ENCODE results near the gene STK38L.

STK38L gene

DNA sequence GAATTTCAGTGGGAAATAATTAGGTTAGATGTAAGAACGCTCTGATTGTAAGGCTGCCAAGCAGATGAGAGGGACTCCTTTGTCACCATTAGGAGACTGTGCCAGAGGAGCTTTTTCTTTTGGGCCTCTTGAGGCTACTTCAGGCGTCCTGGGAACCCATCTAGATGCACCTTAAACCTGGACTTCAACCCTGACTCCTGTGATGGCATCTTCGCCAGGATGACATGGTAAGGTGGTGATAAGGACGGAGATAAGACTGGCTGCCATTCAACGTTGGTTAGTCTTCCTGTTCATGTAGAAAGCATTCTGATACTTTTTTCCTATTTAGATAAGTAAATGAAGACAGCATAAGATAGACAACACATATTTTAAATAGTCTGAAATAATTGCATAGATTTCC, 36.3 kb downstream of the STK38L start:
- no peak for DNase-seq

DNA sequence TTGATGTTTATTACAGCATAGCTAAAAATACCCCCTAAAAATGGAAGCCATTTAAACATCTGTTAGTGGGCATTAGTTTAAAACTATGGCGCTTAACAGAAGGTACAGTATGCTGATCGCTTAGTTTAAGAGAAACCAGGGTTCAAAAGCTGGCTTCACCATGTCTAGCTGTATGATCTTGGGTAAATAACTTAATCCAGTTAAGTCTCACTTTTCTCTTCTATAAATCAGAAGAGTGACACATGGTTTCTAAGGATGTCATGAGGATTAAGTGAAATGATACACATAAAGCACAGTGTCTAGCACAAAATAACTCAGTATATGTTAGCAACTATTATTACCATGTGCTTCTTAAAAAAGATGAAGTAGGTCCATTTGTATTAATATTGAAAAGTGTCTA, 38.7 kb downstream of the STK38L start:
- DNase-seq: no peak

DNA sequence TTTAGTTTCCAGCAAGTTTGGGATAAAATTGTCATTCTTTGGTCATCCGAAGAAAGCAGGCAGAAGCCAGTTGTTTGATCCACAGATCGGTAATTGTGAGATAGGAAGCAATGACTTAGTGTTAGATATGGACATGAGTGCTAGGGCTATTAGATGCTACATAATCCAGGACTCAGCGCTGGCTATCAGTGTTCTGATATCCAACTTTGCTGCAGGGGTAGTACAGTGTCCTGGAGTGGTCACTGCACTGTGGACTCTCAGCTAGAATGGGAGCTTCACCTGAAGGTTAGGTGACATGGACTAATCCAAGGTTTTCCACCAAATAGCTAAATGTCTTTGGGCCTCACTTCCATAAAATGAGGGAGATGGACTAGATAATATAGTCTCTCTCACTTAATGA, 39.9 kb downstream of the STK38L start:
- no peak for DNase-seq

- no peak for DNase-seq
Observed at GRCh38 chr12:27284751-27285150, 40.7 kb downstream of the STK38L start.

- no peak for DNase-seq
Observed at GRCh38 chr12:27285403-27285802, 41.3 kb downstream of the STK38L start.

DNA sequence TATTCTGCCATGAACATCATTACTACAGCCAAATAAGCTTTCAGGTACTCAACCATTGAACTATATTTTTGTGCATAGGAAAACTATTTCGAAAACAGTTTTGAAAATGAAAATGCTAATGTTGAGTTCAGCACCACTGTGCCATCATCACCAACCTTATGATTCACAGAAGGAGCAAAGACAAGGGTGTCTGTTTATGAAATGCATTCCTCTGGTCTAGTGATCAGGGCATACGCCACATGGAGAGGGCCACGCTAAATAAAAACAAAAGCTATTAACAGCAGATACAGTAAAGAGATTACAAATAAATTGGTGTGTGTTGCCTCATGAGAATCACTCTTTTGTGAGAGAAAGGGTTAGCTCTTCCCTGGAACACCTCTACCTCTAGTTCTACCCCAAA, 45.3 kb downstream of the STK38L start:
- DNase-seq: no peak

DNA sequence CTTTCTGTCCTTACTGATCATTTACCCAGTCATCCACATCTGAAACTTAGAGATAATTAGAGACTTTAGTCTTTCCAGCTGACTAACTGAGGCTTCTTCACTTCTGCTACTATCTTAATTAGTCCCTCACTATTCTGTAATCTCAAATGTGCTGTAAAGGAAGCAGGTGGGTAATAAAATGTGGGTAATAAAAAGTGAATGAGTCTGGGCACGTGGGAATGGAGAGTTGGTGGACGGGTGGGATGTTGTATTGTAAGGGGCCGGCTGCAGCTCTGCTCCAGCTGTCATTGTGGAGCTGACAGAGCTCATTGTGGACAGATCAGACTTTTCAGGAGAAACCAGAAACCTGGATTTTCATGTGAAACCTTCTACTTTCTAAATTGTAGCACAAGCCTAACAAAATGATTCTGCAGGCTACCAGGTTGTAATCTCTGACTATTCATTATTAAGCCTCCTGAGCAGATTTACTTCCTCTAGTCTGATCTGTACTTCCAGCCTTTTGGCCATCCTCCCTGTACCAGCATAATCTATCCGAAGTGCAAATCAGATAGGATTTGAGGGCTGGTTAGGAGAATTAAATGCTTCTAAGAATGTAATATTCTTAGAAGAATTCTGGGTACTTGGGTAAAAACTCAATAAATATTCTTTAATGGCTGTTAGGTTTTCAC, 46.5 kb downstream of the STK38L start:
- DNase-seq: no peak

- no peak for DNase-seq
Observed at GRCh38 chr12:27291862-27292261, 47.8 kb downstream of the STK38L start.

- DNase-seq: no peak
Observed at GRCh38 chr12:27292718-27293117, 48.6 kb downstream of the STK38L start.

DNA sequence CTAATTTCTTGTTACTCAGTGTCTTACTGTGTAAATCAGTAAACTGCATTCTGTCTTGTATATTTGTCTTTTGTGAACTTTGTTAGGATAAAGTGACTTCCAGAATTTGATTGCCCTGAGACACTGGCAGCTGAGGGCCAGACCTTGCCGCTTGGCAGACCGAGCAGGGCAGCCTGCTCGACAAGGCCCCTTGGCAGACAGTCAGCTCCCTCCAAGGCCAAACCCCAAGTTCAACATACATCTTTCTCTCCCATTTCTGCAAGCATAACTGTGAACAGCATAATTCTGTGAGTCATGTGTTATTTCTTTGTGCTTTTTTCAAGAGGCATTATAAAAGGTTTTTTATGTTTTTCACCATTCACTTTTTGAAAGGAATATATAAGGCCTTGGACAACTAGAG, 49.4 kb downstream of the STK38L start:
- no peak for DNase-seq

- DNase-seq: no peak
Observed at GRCh38 chr12:27296674-27297073, 52.6 kb downstream of the STK38L start.

- DNase-seq: no peak
Observed at GRCh38 chr12:27297566-27297965, 53.5 kb downstream of the STK38L start.

DNA sequence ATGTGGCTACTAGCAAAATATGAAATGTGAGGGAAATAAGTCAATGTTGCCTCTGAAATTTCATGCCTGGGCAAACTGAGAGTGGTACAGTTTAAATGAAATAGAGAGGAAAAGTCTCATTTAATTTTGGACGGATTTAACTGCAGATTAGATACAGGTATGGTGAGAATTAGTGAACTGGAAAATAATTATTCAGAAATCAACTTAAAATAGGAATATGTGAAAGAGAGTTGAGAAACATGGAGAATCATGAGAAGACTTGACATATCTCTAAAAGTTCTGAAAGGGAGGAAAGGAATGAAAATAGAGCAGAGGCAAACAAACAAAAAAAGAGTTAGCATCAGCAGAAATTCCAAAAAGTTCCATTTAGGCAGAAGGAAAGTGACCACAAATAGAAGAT, 55.0 kb downstream of the STK38L start:
- no peak for DNase-seq

GRCh38 chr12:27300226-27300625, 56.1 kb downstream of the STK38L start:
- DNase-seq: no peak

DNA sequence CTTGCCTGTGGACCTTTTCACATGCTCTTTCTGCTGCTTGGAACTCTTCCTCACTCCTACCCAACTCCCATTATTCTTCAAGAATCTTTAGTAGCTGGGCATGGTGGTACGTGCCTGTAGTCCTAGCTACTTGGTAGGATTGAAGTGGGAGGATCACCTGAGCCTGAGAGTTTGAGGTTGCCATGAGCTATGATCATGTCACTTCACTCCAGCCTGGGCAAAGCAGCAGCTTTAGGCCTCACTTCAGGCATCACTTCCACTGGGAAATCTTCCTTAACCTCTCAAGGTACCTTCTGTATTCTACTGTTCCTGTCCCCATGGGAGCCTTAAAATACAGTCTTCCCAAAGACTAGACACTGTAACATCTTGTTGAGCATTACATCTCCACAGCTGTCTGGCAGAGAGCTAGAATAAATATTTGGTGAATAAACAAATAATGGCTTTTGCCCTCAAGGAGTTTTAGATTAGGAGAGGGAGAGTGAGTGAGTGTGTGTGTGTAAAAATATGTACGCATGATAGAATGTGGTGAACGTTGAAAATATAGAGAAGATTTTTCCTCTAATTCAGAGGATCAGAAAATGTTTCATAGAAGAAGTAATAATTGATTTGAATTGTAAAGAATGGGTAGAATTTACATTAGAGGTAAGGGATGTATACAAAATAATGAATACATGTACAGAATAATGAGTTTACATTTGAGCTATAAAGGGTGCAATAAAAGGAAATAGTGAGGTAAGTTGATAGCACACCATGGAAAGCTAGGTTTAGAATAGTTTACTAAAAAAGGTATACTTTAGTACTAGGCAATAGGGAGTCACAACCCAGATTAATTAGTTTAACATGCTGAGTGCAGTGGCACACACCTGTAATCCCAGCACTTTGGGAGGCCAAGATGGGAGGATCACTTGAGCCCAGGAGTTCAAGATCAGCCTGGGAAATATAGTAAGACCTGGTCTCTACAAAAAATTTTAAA, 59.3 kb downstream of the STK38L start:
- DNase-seq: no peak

DNA sequence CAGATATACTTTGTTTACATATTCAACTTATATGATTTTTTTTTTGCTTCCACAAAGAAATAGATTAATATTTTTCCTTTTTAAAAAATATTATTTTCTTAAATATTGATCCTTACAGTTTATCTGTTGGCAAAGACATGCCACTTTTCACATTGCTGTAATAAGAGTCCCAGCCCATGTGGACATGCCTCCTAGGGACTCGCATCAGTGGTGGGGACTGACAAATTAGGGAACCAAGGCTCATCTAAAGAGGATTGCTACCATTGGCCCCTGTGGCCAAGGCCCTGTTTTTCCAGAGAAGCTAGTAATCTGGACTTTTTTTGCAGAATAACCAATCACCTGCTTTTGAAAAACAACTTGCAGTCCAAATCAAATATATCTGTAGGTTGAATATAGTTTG, 60.8 kb downstream of the STK38L start:
- no peak for DNase-seq

GRCh38 chr12:27305673-27306456, 61.8 kb downstream of the STK38L start:
- no peak for DNase-seq

- DNase-seq: no peak
Observed at GRCh38 chr12:27309293-27309994, 65.4 kb downstream of the STK38L start.

DNA sequence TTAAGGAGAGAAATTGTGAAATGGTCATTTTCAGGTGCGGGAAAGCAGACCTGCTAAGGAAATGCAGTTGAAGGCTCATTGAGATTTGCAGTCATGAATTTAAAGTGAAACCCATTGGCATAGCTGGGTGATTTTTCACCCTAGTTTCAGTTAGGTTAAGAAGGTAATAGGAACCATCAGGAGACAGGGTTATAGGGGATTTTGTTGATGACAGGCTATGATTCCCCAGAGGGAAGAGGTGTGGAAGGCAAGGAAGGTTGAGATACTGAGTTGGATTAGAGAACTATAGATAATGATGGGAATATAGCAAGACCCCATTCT, 65.9 kb downstream of the STK38L start:
- DNase-seq: no peak

GRCh38 chr12:27316947-27317346, 72.9 kb downstream of the STK38L start:
- DNase-seq: no peak

DNA sequence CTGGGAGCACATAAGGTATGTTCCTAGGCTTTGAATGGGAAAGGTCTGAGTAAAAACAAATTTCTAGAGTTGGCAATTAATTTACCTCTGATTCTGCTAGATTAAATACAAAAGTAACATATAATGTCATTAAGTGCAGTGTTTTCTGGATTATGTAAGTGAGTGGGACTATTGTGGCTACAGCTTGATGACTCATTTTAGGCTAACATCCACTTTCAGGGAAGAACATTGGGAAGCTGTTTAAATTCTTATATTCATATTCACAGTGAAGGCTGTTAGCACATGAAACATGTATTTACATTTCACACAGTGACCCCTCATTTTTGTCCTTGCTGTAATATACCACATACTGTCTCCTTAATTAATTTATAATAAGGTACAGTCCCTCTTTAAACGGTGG, 75.3 kb downstream of the STK38L start:
- DNase-seq: no peak

GRCh38 chr12:27319848-27320247, 75.8 kb downstream of the STK38L start:
- no peak for DNase-seq

- no peak for DNase-seq
Observed at GRCh38 chr12:27324530-27324929, 80.4 kb downstream of the STK38L start.
